GM12878 (cell line): ENCODE measurements around the gene FAF1.

Experiments used
- ASH2L ChIP-seq: fragments of 300-600, 200-600 bp; sonication (generic); IDR thresholded peaks from 2 replicates; pipeline ENCODE4 v1.6.1; 2017; ENCODE audit warnings: low read depth, mild to moderate bottlenecking, borderline replicate concordance
- CHD2 ChIP-seq: IDR thresholded peaks from 2 replicates; pipeline ENCODE4 v1.6.1; 2011; ENCODE audit warnings: low read depth, low read length, improper control_type of control experiment, borderline replicate concordance
- EZH2 ChIP-seq: IDR thresholded peaks from 2 replicates; pipeline ENCODE4 v1.6.1; 2012; ENCODE audit warnings: low read depth, mild to moderate bottlenecking, control low read depth, inconsistent platforms, low read length, borderline replicate concordance; ENCODE audit not compliant: control insufficient read depth
- TF ChIP-seq, protein P1 (sequence below), 3 experiments: IDR thresholded peaks in 2 of 3; conservative IDR thresholded peaks in 1 of 3; 2 replicates each; pipeline ENCODE4 v1.5.1; 2011; ENCODE audit warnings: low read depth in 3 of 3, low read length in 3 of 3, mild to moderate bottlenecking in 3 of 3, control low read depth in 2 of 3, moderate library complexity in 2 of 3, inconsistent platforms in 1 of 3, mixed read lengths in 1 of 3; ENCODE audit not compliant: control insufficient read depth in 2 of 3, insufficient read depth in 1 of 3; ENCODE audit errors: extremely low read depth in 1 of 3
- TF ChIP-seq, protein P2 (sequence below): fragments of 450-650 bp; IDR thresholded peaks from 2 replicates; pipeline ENCODE4 v1.6.1; 2014; ENCODE audit warnings: mild to moderate bottlenecking

DNA sequence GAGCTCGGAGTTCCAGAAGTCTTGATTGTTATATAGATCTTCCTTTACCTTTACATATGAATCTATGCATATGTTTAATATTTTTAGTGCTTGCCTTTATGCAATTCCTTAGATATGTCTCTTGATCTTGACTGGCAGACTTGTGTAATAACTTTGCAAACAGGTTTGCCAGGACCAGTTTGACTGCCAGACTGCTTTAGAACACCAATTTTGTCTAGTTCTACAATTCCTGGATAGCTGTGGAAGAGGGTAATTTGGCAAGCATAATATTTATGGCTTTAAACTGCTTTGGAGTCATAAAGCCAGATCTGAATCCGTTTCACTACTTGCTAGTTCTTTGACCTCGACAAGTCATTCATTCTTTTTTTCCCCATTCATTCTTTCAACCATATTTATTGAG, 250.0 kb downstream of the FAF1 start:
- TF ChIP-seq, protein P1, sequence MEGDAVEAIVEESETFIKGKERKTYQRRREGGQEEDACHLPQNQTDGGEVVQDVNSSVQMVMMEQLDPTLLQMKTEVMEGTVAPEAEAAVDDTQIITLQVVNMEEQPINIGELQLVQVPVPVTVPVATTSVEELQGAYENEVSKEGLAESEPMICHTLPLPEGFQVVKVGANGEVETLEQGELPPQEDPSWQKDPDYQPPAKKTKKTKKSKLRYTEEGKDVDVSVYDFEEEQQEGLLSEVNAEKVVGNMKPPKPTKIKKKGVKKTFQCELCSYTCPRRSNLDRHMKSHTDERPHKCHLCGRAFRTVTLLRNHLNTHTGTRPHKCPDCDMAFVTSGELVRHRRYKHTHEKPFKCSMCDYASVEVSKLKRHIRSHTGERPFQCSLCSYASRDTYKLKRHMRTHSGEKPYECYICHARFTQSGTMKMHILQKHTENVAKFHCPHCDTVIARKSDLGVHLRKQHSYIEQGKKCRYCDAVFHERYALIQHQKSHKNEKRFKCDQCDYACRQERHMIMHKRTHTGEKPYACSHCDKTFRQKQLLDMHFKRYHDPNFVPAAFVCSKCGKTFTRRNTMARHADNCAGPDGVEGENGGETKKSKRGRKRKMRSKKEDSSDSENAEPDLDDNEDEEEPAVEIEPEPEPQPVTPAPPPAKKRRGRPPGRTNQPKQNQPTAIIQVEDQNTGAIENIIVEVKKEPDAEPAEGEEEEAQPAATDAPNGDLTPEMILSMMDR (IDR thresholded peaks at IDR 0.05 in 2 of 3, conservative IDR thresholded peaks at IDR 0.05 in 1 of 3; ENCODE audit: control insufficient read depth in 2 of 3, extremely low read depth in 1 of 3, insufficient read depth in 1 of 3, low read depth in 3 of 3, low read length in 3 of 3) = no peak
- TF ChIP-seq EZH2 (no peak), CHD2 (no peak), ASH2L (no peak)
- TF ChIP-seq, protein P2, sequence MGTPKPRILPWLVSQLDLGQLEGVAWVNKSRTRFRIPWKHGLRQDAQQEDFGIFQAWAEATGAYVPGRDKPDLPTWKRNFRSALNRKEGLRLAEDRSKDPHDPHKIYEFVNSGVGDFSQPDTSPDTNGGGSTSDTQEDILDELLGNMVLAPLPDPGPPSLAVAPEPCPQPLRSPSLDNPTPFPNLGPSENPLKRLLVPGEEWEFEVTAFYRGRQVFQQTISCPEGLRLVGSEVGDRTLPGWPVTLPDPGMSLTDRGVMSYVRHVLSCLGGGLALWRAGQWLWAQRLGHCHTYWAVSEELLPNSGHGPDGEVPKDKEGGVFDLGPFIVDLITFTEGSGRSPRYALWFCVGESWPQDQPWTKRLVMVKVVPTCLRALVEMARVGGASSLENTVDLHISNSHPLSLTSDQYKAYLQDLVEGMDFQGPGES = no peak
